K562 (cell line): ENCODE results near the gene DOK3. TPM values are rescaled to one million over a fixed set of nuclear protein-coding genes. Genes with fewer than 3 reads are reported as not detected.

Experiments used
- ATAC-seq: fragments of 200-7000 bp; cut with Tn5 transposase; 3 replicates; pipeline ENCODE4 v1.9.1; 2020; ENCODE audit warnings: moderate library complexity
- BruUV-seq: library from RNA; stranded (reverse); fragments of 400-500 nt; replicated peaks from 2 replicates; lab custom pipeline; 2021; lab: Mats Ljungman, UMichigan
- CTCF ChIA-PET: fragments of 300-600 bp; formaldehyde crosslinking; extraction: SDS; loops from one replicate; lab custom pipeline; 2021; ENCODE audit warnings: low intra/inter-chr PET ratio; lab: Yijun Ruan, JAX
- POLR2A ChIA-PET: fragments of 300-600, 350-650 bp; sonication (Branson Sonifier 250); formaldehyde crosslinking; extraction: SDS; loops from one replicate; lab custom pipeline; 2021; ENCODE audit warnings: antibody characterized with exemption, inconsistent platforms; lab: Yijun Ruan, JAX
- DNase-seq, 4 experiments: peaks; one replicate each; pipeline versions ENCODE4 v3.0.0 to v3.0.0-alpha.2; 2011 to 2018; ENCODE audit warnings: low spot score in 3 of 4, mixed read lengths in 3 of 4; ENCODE audit errors: extremely low read depth in 1 of 4
- FAIRE-seq: peaks from 2 replicates; lab custom pipeline; 2011; peaks lifted over from hg19 to GRCh38; lab: Jason Lieb, UNC
- H2AFZ ChIP-seq: 2 replicates; pipeline ENCODE4 v1.6.0; 2011; ENCODE audit warnings: low read depth, low read length, control low read depth, inconsistent platforms
- H3K27ac ChIP-seq: fragments of 200-600 bp; 3 replicates; pipeline ENCODE4 v1.8.0; 2011; ENCODE audit warnings: low read depth, mild to moderate bottlenecking, control low read depth, inconsistent platforms, low read length, moderate library complexity, mixed read lengths; ENCODE audit errors: extremely low read depth
- H3K27me3 ChIP-seq, 2 experiments: fragments of 300-600 bp in 1 of 2; 2 replicates in 1 of 2; 3 replicates in 1 of 2; pipeline versions ENCODE4 v1.6.0 to v1.8.0; 2011; ENCODE audit warnings: inconsistent platforms in 2 of 2, low read length in 2 of 2, mild to moderate bottlenecking in 1 of 2, mixed read lengths in 1 of 2, moderate library complexity in 1 of 2; ENCODE audit not compliant: control insufficient read depth in 2 of 2, insufficient read depth in 2 of 2
- H3K36me3 ChIP-seq: fragments of 300-600 bp; 3 replicates; pipeline ENCODE4 v1.8.0; 2011; ENCODE audit warnings: mild to moderate bottlenecking, low read length, inconsistent platforms; ENCODE audit not compliant: control insufficient read depth, insufficient read depth
- H3K4me1 ChIP-seq, 2 experiments: fragments of 200-600 bp in 1 of 2; replicated peaks in 1 of 2; 2 replicates in 1 of 2; 3 replicates in 1 of 2; pipeline versions ENCODE4 v1.5.1 to v1.8.0; 2011; ENCODE audit warnings: inconsistent platforms in 2 of 2, low read length in 2 of 2, mild to moderate bottlenecking in 1 of 2, mixed read lengths in 1 of 2, moderate library complexity in 1 of 2; ENCODE audit not compliant: control insufficient read depth in 2 of 2, insufficient read depth in 2 of 2
- H3K4me2 ChIP-seq: 2 replicates; pipeline ENCODE4 v1.6.1; 2011; ENCODE audit warnings: low read length, control low read depth, inconsistent platforms, mixed read lengths; ENCODE audit not compliant: insufficient read depth
- H3K4me3 ChIP-seq: fragments of 200-600 bp; sonication (generic), shearing (Covaris generic); 2 replicates; pipeline ENCODE4 v1.5.1; 2016; ENCODE audit warnings: control low read depth, inconsistent platforms
- H3K79me2 ChIP-seq: fragments of 200-600 bp; 3 replicates; pipeline ENCODE4 v1.8.0; 2011; ENCODE audit warnings: low read length, inconsistent platforms; ENCODE audit not compliant: control insufficient read depth, insufficient read depth
- H3K9ac ChIP-seq, 2 experiments: 2 replicates each; pipeline versions ENCODE4 v1.6.0 to v1.6.1; 2011; ENCODE audit warnings: low read depth in 2 of 2, low read length in 2 of 2, control low read depth in 1 of 2, inconsistent platforms in 1 of 2, mild to moderate bottlenecking in 1 of 2, mixed read lengths in 1 of 2; ENCODE audit not compliant: insufficient read depth in 1 of 2
- H3K9me1 ChIP-seq: one replicate; pipeline ENCODE4 v1.6.0; 2011; ENCODE audit warnings: inconsistent platforms, mild to moderate bottlenecking, low read length, moderate library complexity; ENCODE audit not compliant: control insufficient read depth, insufficient read depth
- H3K9me3 ChIP-seq: replicated peaks from 2 replicates; pipeline ENCODE4 v1.5.1; 2011; ENCODE audit warnings: low read depth, low read length, inconsistent platforms; ENCODE audit not compliant: control insufficient read depth, insufficient read depth
- H4K20me1 ChIP-seq: replicated peaks from 2 replicates; pipeline ENCODE4 v1.6.1; 2011; ENCODE audit warnings: low read length, inconsistent platforms, mixed read lengths; ENCODE audit not compliant: control insufficient read depth, insufficient read depth
- BCL6 ChIP-seq: fragments of 250-450 bp; sonication (Bioruptor Pico); IDR thresholded peaks from 2 replicates; pipeline ENCODE4 v1.4.0; 2020
- GTF2E2 ChIP-seq: fragments of 200-800 bp; sonication (Bioruptor generic); IDR thresholded peaks from 2 replicates; pipeline ENCODE4 v1.6.1; 2016; ENCODE audit warnings: missing genetic modification characterization, missing compliant biosample characterization
- POLR2AphosphoS5 ChIP-seq: IDR thresholded peaks from 2 replicates; pipeline ENCODE4 v1.6.1; 2011; ENCODE audit warnings: mild to moderate bottlenecking, low read depth, low read length, moderate library complexity; ENCODE audit not compliant: control insufficient read depth, insufficient read depth
- PYGO2 ChIP-seq: fragments of 450-650 bp; IDR thresholded peaks from 2 replicates; pipeline ENCODE4 v1.6.1; 2016; ENCODE audit warnings: mild to moderate bottlenecking, missing genetic modification characterization, moderate library complexity, missing compliant biosample characterization
- RFX7 ChIP-seq: fragments of 250-450 bp; sonication (Bioruptor Pico); IDR thresholded peaks from 2 replicates; pipeline ENCODE4 v1.5.1; 2021; ENCODE audit warnings: mild to moderate bottlenecking
- WGBS: fragments of 100-300 bp; shearing (Covaris generic); methylation state at CpG from one replicate; pipeline ENCODE4 v1.1.6; 2016; ENCODE audit warnings: low coverage, mixed read lengths; ENCODE audit not compliant: insufficient coverage; ENCODE audit errors: missing lambda C conversion rate; 5-methylcytosine and 5-hydroxymethylcytosine counted together
- in situ Hi-C: fragments of 300-500 bp; cut with MboI; formaldehyde crosslinking; loops from 4 replicates; pipeline ENCODE4 v1.15.0; 2018; ENCODE audit warnings: inconsistent platforms, mixed read lengths
- intact Hi-C: fragments of 100-400 bp; cut with micrococcal nuclease; formaldehyde crosslinking; loops from 2 replicates; pipeline ENCODE4 v1.14.2; 2022
- polyA plus RNA-seq, 8 experiments: library from polyadenylated mRNA; depleted of rRNA in 4 of 8; stranded (reverse) in 5 of 8; unstranded in 3 of 8; fragments of >200 nt; fragmentation: Nextera tagmentation in 2 of 8; fragmentation: Illumina TruSeq in 1 of 8; extraction: Ambion mirVana in 2 of 8; extraction: Trizol in 1 of 8; gene quantifications; 2 replicates each; pipeline versions ENCODE4 v1.2.1 to v1.2.3, GENCODE V29; 2011 to 2014; ENCODE audit warnings: inconsistent platforms in 1 of 8, missing spikeins in 1 of 8
- total RNA-seq, 7 experiments: library from RNA; depleted of rRNA in 6 of 7; stranded (reverse); fragments of >200 nt in 6 of 7; fragmentation: Illumina TruSeq in 2 of 7; extraction: Trizol in 2 of 7; gene quantifications; 2 replicates each; pipeline versions ENCODE4 v1.2.1 to v1.2.3, GENCODE V29; 2011 to 2021; ENCODE audit warnings: low replicate concordance in 1 of 7
- TF ChIP-seq, protein P1 (sequence below): fragments of 250-450 bp; sonication (Bioruptor Pico); IDR thresholded peaks from 2 replicates; pipeline ENCODE4 v1.5.0; 2021; ENCODE audit warnings: mild to moderate bottlenecking, moderate library complexity
- TF ChIP-seq, protein P2 (sequence below): sonication (generic); formaldehyde crosslinking; IDR thresholded peaks from 2 replicates; pipeline ENCODE4 v1.8.1; 2022; ENCODE audit warnings: missing genetic modification reagents
- TF ChIP-seq, protein P3 (sequence below), 2 experiments: fragments of 450-650 bp; formaldehyde crosslinking in 1 of 2; IDR thresholded peaks; 2 replicates each; pipeline versions ENCODE4 v1.4.0 to v1.6.1; 2014 to 2020; ENCODE audit warnings: mild to moderate bottlenecking in 2 of 2, borderline replicate concordance in 1 of 2, low read depth in 1 of 2

DOK3 gene
- total and polyA plus RNA-seq, 9 of the 15 experiments (the other 6 are each of a cell fraction or from before 2014, with no cell fraction given): 1.3 to 23.0 (median 8.0) TPM

DNA sequence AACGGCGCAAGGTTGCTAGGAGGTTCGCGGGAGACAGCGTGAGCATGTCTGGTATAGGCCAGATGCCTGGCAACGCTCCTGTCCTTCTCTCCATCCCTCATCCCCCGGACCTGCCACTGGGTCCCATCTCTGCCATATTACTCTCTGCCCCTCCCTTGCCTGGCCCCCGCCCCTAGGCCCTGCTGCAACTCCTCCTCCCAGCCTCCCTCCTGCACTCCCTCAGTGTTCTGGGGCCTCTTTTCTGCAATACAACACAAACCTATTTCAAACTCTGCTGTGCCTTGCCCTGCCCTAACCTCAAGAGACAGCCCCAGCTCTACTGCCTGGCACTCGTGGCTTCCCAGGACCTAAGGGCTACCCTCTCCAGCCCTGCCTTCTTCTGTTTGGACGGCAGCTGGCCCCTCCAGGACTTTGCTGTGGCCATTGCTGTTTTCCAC is 27.2 kb downstream of the DOK3 start (continued):
- TF ChIP-seq, protein P1, sequence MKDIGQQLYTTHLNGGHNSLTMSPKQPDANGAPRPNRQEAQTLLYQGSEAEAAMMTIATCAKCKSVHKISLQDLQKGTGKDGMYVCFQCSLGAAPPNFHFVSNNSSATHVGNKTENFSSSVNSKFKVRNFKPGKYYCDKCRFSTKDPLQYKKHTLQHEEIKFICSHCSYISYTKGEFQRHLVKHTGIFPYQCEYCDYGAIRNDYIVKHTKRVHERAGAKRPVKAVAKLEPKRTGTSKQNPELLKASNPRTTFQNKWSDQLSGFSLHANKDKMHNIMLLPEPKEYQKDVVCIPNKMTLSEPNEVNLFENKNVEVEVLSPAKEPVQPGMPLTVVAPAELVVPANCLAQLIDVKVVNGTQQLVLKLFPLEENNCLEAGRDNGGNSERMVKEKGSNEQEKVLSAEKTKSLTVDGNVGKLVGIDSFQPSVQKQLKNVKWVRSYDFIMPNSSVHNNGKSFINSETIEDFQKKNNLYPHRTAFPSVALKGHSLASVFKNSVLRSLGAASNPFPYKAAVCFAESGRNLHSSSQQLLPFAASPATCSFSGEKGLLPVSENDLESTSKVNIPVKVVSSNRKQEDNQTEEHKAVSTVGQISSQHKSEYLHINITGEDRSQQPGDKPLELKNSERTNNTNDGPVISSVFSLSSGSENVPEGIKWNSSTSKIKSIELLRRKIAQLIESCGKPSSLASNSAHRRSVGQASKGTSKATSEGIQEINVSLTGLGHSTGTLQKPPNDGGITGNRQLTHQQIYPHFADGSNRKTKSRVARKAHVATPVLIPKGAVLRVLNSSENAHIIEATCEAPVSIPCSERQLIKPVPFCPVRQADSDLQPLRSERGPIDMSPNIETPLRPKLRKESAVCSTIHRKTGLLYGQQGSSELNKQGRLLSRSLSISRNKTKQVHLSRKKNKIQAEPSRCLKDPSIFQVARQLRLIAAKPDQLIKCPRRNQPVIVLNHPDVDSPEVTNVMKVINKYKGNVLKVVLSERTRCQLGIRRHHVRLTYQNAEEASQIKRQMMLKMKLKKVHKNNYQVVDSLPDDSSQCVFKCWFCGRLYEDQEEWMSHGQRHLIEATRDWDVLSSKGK: no peak
- TF ChIP-seq, protein P2, sequence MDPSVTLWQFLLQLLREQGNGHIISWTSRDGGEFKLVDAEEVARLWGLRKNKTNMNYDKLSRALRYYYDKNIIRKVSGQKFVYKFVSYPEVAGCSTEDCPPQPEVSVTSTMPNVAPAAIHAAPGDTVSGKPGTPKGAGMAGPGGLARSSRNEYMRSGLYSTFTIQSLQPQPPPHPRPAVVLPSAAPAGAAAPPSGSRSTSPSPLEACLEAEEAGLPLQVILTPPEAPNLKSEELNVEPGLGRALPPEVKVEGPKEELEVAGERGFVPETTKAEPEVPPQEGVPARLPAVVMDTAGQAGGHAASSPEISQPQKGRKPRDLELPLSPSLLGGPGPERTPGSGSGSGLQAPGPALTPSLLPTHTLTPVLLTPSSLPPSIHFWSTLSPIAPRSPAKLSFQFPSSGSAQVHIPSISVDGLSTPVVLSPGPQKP (CRISPR knock-in tag): no peak
- TF ChIP-seq RFX7 (CRISPR knock-in tag) (no peak), POLR2AphosphoS5 (peak; percentile 51; the same call in 1 of the 2 replicates), GTF2E2 (tag) (no peak)

DNA sequence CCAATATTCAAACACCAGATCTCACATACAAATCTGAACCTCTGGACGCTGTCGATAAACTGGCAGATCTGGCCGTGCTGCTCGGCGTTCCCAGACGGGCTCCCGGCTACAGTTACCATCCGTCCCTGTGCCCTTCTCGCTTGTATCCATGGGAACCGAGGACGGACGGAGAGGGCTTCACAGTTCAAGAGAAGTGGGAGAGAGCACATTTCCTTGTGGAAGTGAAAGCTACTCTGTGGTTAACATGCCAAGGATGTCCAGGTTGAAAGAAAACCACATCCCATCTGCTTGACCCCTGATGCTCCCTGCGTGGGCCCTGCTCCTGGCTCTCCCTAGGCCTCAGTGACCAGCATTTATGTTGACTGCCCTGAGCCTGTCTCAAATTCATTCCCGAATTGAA is 29.9 kb downstream of the DOK3 start:
- ChIA-PET POLR2A (interaction anchor here (0.9 to 5.4 kb wide), 8 partner anchors 8 to 112 kb away, joined by 3 to 30 read pairs (median 4); no protein-coding TSS in a partner anchor), CTCF (no interaction called here)
- H3K4me1 ChIP-seq: peaks cover 28 to 44% of the 10 kb centered on the region in 2 experiments
- WGBS: 82% methylated on average over 14 of the region's 14 CpGs
- in situ Hi-C loops: no loop called here
- peaks cover 24% of the 10 kb centered on the region; the same call in 2 of the 3 replicates for H3K36me3 ChIP-seq
- intact Hi-C loops: no loop called here
- H3K27ac ChIP-seq: peak overlapping the region; percentile 62; the same call in 2 of the 3 replicates
- H3K9ac ChIP-seq: peak overlapping the region; percentile 33 to 78; a peak in 2 of 4 replicates
- no peak overlapping the region for H3K4me2 ChIP-seq
- ATAC-seq: no peak
- H3K9me3 ChIP-seq: no peaks in the 10 kb centered on the region
- no TSS peak for BruUV-seq
- H2AFZ ChIP-seq: no peak overlapping the region
- H3K27me3 ChIP-seq: no peaks in the 10 kb centered on the region
- DNase-seq: no peak
- no peaks in the 10 kb centered on the region for H3K79me2 ChIP-seq
- FAIRE-seq: no peak
- H4K20me1 ChIP-seq: no peaks in the 10 kb centered on the region
- no peak overlapping the region for H3K4me3 ChIP-seq
- no peaks in the 10 kb centered on the region for H3K9me1 ChIP-seq
- TF ChIP-seq PYGO2 (no peak), BCL6 (CRISPR knock-in tag) (no peak)
- TF ChIP-seq, protein P3, sequence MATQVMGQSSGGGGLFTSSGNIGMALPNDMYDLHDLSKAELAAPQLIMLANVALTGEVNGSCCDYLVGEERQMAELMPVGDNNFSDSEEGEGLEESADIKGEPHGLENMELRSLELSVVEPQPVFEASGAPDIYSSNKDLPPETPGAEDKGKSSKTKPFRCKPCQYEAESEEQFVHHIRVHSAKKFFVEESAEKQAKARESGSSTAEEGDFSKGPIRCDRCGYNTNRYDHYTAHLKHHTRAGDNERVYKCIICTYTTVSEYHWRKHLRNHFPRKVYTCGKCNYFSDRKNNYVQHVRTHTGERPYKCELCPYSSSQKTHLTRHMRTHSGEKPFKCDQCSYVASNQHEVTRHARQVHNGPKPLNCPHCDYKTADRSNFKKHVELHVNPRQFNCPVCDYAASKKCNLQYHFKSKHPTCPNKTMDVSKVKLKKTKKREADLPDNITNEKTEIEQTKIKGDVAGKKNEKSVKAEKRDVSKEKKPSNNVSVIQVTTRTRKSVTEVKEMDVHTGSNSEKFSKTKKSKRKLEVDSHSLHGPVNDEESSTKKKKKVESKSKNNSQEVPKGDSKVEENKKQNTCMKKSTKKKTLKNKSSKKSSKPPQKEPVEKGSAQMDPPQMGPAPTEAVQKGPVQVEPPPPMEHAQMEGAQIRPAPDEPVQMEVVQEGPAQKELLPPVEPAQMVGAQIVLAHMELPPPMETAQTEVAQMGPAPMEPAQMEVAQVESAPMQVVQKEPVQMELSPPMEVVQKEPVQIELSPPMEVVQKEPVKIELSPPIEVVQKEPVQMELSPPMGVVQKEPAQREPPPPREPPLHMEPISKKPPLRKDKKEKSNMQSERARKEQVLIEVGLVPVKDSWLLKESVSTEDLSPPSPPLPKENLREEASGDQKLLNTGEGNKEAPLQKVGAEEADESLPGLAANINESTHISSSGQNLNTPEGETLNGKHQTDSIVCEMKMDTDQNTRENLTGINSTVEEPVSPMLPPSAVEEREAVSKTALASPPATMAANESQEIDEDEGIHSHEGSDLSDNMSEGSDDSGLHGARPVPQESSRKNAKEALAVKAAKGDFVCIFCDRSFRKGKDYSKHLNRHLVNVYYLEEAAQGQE (IDR thresholded peaks at IDR 0.05; ENCODE audit: borderline replicate concordance): no peak
- TF ChIP-seq, protein P3 (CRISPR knock-in tag; IDR thresholded peaks at IDR 0.05; ENCODE audit: low read depth): no peak
